ENCODE results near the gene NDUFB8.

GRCh38 chr10:100498059-100498458, 31.6 kb downstream of the NDUFB8 start:
- TF ChIP-seq, protein P1, sequence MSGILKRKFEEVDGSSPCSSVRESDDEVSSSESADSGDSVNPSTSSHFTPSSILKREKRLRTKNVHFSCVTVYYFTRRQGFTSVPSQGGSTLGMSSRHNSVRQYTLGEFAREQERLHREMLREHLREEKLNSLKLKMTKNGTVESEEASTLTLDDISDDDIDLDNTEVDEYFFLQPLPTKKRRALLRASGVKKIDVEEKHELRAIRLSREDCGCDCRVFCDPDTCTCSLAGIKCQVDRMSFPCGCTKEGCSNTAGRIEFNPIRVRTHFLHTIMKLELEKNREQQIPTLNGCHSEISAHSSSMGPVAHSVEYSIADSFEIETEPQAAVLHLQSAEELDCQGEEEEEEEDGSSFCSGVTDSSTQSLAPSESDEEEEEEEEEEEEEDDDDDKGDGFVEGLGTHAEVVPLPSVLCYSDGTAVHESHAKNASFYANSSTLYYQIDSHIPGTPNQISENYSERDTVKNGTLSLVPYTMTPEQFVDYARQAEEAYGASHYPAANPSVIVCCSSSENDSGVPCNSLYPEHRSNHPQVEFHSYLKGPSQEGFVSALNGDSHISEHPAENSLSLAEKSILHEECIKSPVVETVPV (CRISPR knock-in tag; IDR thresholded peaks at IDR 0.05): no peak
- TF ChIP-seq RARB (CRISPR knock-in tag; IDR thresholded peaks at IDR 0.05) (no peak), TOX (CRISPR knock-in tag; IDR thresholded peaks at IDR 0.05; ENCODE audit: borderline replicate concordance) (no peak), GLIS3 (CRISPR knock-in tag; IDR thresholded peaks at IDR 0.05) (no peak), ZFP3 (CRISPR knock-in tag; IDR thresholded peaks at IDR 0.05) (no peak), ESRRG (CRISPR knock-in tag; IDR thresholded peaks at IDR 0.05) (no peak), TCF4 (CRISPR knock-in tag; IDR thresholded peaks at IDR 0.05; ENCODE audit: borderline replicate concordance) (no peak), ZC3H10 (CRISPR knock-in tag; IDR thresholded peaks at IDR 0.05) (no peak), SNAI2 (CRISPR knock-in tag; IDR thresholded peaks at IDR 0.05) (no peak), POU6F1 (CRISPR knock-in tag; IDR thresholded peaks at IDR 0.05; ENCODE audit: borderline replicate concordance, low read depth) (no peak)
- TF ChIP-seq, protein P2, sequence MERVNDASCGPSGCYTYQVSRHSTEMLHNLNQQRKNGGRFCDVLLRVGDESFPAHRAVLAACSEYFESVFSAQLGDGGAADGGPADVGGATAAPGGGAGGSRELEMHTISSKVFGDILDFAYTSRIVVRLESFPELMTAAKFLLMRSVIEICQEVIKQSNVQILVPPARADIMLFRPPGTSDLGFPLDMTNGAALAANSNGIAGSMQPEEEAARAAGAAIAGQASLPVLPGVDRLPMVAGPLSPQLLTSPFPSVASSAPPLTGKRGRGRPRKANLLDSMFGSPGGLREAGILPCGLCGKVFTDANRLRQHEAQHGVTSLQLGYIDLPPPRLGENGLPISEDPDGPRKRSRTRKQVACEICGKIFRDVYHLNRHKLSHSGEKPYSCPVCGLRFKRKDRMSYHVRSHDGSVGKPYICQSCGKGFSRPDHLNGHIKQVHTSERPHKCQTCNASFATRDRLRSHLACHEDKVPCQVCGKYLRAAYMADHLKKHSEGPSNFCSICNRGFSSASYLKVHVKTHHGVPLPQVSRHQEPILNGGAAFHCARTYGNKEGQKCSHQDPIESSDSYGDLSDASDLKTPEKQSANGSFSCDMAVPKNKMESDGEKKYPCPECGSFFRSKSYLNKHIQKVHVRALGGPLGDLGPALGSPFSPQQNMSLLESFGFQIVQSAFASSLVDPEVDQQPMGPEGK (CRISPR knock-in tag; IDR thresholded peaks at IDR 0.05; ENCODE audit: borderline replicate concordance): no peak

Data from SK-N-SH treated with all-trans-retinoic acid at 6 μM for 48 hours (cell line).